GM03348 (cell line): ENCODE results near the gene LTB.
A peak's percentile ranks its signal among the peaks of the same experiment; 100 is the strongest.

Experiments
- DNase-seq: peaks from one replicate; pipeline ENCODE4 v3.0.0; 2012; ENCODE audit warnings: low spot score

The LTB gene

GRCh38 chr6:31546958-31547726, 35.1 kb downstream of the LTB start, which contains the start of gene NFKBIL1:
NFKBIL1 (plus strand) TSS chr6:31547608; CDS start chr6:31547695, 87 bp downstream.
- peak; percentile 96 for DNase-seq

- peak; percentile 87 for DNase-seq
Observed at GRCh38 chr6:31546339-31546957, 35.8 kb downstream of the LTB start, which contains the start of gene ATP6V1G2. ATP6V1G2 (minus strand) TSS chr6:31546608; CDS start chr6:31546559, 49 bp downstream.

GRCh38 chr6:31545291-31545690, 36.9 kb downstream of the LTB start:
- no peak for DNase-seq

GRCh38 chr6:31544676-31545075, 37.5 kb downstream of the LTB start:
- DNase-seq, result no peak

- DNase-seq, result no peak
Observed at GRCh38 chr6:31543639-31544038, 38.6 kb downstream of the LTB start.

GRCh38 chr6:31541658-31542521, 40.3 kb downstream of the LTB start, which contains the start of gene DDX39B:
DDX39B (minus strand) TSS chr6:31542003; CDS start chr6:31540532, 1,471 bp downstream.
- DNase-seq, result peak; percentile 96

- DNase-seq, result peak; percentile 64
Observed at GRCh38 chr6:31541059-31541657, 41.1 kb downstream of the LTB start.

- no peak for DNase-seq
Observed at GRCh38 chr6:31540640-31541039, 41.6 kb downstream of the LTB start.

- no peak for DNase-seq
Observed at GRCh38 chr6:31538805-31539400, 43.3 kb downstream of the LTB start.

GRCh38 chr6:31535538-31536324, 46.5 kb downstream of the LTB start:
- no peak for DNase-seq

- no peak for DNase-seq
Observed at GRCh38 chr6:31534521-31535040, 47.6 kb downstream of the LTB start.

- DNase-seq, result no peak
Observed at GRCh38 chr6:31534011-31534410, 48.2 kb downstream of the LTB start.

GRCh38 chr6:31533455-31533841, 48.8 kb downstream of the LTB start:
- no peak for DNase-seq

- no peak for DNase-seq
Observed at GRCh38 chr6:31532644-31533454, 49.4 kb downstream of the LTB start.

- no peak for DNase-seq
Observed at GRCh38 chr6:31531771-31532643, 50.2 kb downstream of the LTB start.

- DNase-seq, result no peak
Observed at GRCh38 chr6:31531162-31531561, 51.1 kb downstream of the LTB start.

GRCh38 chr6:31530659-31531058, 51.6 kb downstream of the LTB start:
- DNase-seq, result no peak
